ENCODE data around the gene KRT74.

DNA sequence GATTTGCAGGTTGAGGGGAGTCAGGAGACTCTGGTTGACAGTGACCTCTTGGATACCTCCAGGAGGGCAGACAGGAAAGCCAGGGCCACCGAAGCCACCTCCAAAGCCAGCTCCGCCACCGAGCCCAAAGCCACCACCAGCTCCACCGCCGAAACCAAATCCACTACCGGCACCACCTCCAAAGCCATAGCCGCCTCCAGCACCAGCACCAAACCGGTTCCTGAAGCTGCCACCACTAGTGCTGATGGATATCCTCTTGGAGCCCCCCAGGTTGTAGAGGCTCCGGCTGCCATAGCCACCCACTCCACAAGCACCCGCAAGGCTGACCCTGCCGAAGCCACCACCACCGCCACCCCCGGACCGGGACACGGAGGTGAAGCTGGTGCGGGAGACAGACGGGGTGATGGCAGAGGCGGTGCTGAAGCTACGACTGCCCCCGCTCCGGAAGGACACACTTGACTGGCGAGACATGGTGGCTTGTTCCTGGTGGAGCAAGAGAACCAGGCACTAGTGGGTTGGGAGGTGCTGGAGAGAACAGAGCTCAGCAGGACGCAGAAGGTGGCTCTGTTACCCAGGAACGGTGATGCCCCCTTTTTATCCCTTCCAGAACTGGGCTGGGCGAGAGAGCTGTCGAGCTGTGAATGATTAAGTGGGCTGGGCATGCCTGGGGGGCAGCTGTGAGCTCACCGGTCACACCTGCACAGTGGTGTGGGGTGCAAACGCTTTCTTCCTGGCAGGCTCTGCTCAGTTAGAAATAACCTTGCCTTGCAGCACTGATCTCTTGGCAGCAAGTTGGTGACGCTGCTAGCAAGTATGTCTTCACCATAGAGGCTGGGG is 53.6 kb downstream of the KRT74 start, which contains the start of gene KRT5:
- TF ChIP-seq POLR2AphosphoS5 (IDR thresholded peaks at IDR 0.05; ENCODE audit: low read depth, low read length) (no peak), FOXP2 (optimal IDR thresholded peaks at IDR 0.05; ENCODE audit: borderline replicate concordance, extremely low read depth, extremely low read length, insufficient read depth) (no peak)

Measured in PFSK-1 (cell line).